Neuronal stem cell (in vitro differentiated cells): ENCODE results near the gene DCC.

Experiments
- DNase-seq: peaks from one replicate; pipeline ENCODE4 v3.0.0-alpha.2; 2013; ENCODE audit warnings: low spot score
- H2AFZ ChIP-seq: one replicate; pipeline ENCODE4 v1.6.1; 2013; ENCODE audit warnings: mild to moderate bottlenecking, low read length, inconsistent platforms
- H2AK5ac ChIP-seq: 2 replicates; pipeline ENCODE4 v1.6.1; 2013; ENCODE audit warnings: low read depth, mild to moderate bottlenecking, inconsistent platforms, low read length, moderate library complexity, mixed read lengths
- H2BK120ac ChIP-seq: 2 replicates; pipeline ENCODE4 v1.6.1; 2013; ENCODE audit warnings: low read depth, mild to moderate bottlenecking, inconsistent platforms, low read length, moderate library complexity, mixed read lengths
- H2BK12ac ChIP-seq: one replicate; pipeline ENCODE4 v1.6.1; 2013; ENCODE audit warnings: low read length, inconsistent platforms
- H2BK15ac ChIP-seq: 2 replicates; pipeline ENCODE4 v1.6.1; 2013; ENCODE audit warnings: mild to moderate bottlenecking, low read length, inconsistent platforms, mixed read lengths
- H2BK5ac ChIP-seq: one replicate; pipeline ENCODE4 v1.6.1; 2013; ENCODE audit warnings: inconsistent platforms, mild to moderate bottlenecking, low read length, moderate library complexity
- H3K14ac ChIP-seq: one replicate; pipeline ENCODE4 v1.6.1; 2013; ENCODE audit warnings: low read length, inconsistent platforms
- H3K18ac ChIP-seq: 2 replicates; pipeline ENCODE4 v1.6.1; 2013; ENCODE audit warnings: low read length, inconsistent platforms
- H3K23ac ChIP-seq: 2 replicates; pipeline ENCODE4 v1.6.1; 2013; ENCODE audit warnings: low read depth, mild to moderate bottlenecking, mixed read lengths, low read length, inconsistent platforms; ENCODE audit not compliant: poor library complexity
- H3K27ac ChIP-seq: replicated peaks from 3 replicates; pipeline ENCODE4 v1.5.1; 2013; ENCODE audit warnings: low read length, inconsistent platforms
- H3K27me3 ChIP-seq, 3 experiments: 2 replicates each; pipeline ENCODE4 v1.6.1; 2013; ENCODE audit warnings: low read length in 3 of 3, mild to moderate bottlenecking in 2 of 3, inconsistent platforms in 1 of 3, low read depth in 1 of 3, mixed read lengths in 1 of 3, moderate library complexity in 1 of 3; ENCODE audit not compliant: control insufficient read depth in 3 of 3, insufficient read depth in 3 of 3
- H3K36me3 ChIP-seq, 2 donors: replicated peaks in 1 of 2; 2 replicates each; pipeline ENCODE4 v1.6.1; 2013; ENCODE audit warnings: low read length in 2 of 2; ENCODE audit not compliant: control insufficient read depth in 2 of 2, insufficient read depth in 2 of 2
- H3K4ac ChIP-seq: 2 replicates; pipeline ENCODE4 v1.6.1; 2013; ENCODE audit warnings: inconsistent platforms, mild to moderate bottlenecking, low read length, moderate library complexity
- H3K4me1 ChIP-seq, 2 donors: 1 replicate in 1 of 2; 2 replicates in 1 of 2; pipeline ENCODE4 v1.6.1; 2013; ENCODE audit warnings: low read length in 2 of 2, low read depth in 1 of 2; ENCODE audit not compliant: control insufficient read depth in 2 of 2, insufficient read depth in 1 of 2
- H3K4me2 ChIP-seq: one replicate; pipeline ENCODE4 v1.6.1; 2013; ENCODE audit warnings: mild to moderate bottlenecking, low read length, inconsistent platforms; ENCODE audit not compliant: insufficient read depth, poor library complexity, severe bottlenecking
- H3K4me3 ChIP-seq, 2 donors: 2 replicates each; pipeline ENCODE4 v1.5.1; 2013; ENCODE audit warnings: low read length in 2 of 2, mild to moderate bottlenecking in 2 of 2, inconsistent platforms in 1 of 2, moderate library complexity in 1 of 2
- H3K79me1 ChIP-seq: one replicate; pipeline ENCODE4 v1.6.1; 2013; ENCODE audit warnings: low read depth, mild to moderate bottlenecking, inconsistent platforms, low read length, moderate library complexity
- H3K9ac ChIP-seq: one replicate; pipeline ENCODE4 v1.6.1; 2013; ENCODE audit warnings: mild to moderate bottlenecking, low read depth, low read length, inconsistent platforms; ENCODE audit not compliant: poor library complexity
- H3K9me3 ChIP-seq, 2 donors: replicated peaks in 1 of 2; 2 replicates each; pipeline versions ENCODE3 to v1.6.1; 2013; ENCODE audit warnings: low read length in 2 of 2, mild to moderate bottlenecking in 2 of 2, inconsistent platforms in 1 of 2, low read depth in 1 of 2, mixed read lengths in 1 of 2, moderate library complexity in 1 of 2; ENCODE audit not compliant: control insufficient read depth in 2 of 2, insufficient read depth in 1 of 2
- H4K8ac ChIP-seq: one replicate; pipeline ENCODE4 v1.6.1; 2013; ENCODE audit warnings: low read depth, mild to moderate bottlenecking, inconsistent platforms, low read length, moderate library complexity
- H4K91ac ChIP-seq: one replicate; pipeline ENCODE4 v1.6.1; 2013; ENCODE audit warnings: low read length, low read depth, mild to moderate bottlenecking, inconsistent platforms; ENCODE audit not compliant: poor library complexity
- WGBS, 2 donors: extraction: QIAGEN DNeasy Blood & Tissue Kit; methylation state at CpG; one replicate each; pipeline ENCODE4 v1.1.7; 2013; ENCODE audit warnings: missing lambda C conversion rate in 2 of 2, mixed read lengths in 1 of 2; ENCODE audit not compliant: insufficient read length in 2 of 2, insufficient replicate concordance in 1 of 2; ENCODE audit errors: extremely low coverage in 2 of 2; 5-methylcytosine and 5-hydroxymethylcytosine counted together

Gene DCC

DNA sequence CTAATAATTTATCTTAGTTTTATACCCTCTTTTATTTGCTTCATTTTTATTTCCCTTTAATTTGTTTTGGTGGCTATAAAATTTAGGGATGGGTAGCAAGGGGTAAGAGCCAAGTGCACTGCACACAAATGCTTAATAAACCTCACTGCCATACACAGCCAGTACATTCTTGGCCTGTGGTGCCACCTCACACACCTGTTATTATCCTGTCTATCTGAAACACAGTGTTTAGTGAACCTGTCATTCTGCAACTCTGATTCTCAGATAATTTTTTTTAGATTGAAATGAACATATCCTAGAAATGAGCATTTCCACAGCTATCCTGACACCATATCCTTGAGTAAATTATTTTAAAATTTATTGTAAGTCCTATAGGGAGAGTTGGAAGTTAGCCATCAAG is 807.5 kb downstream of the DCC start:
- Histone ChIP-seq H2BK120ac (no peak overlapping the region), H3K4me1 (peaks cover 3 to 11% of the 10 kb centered on the region in 2 donors), H3K4me3 (no peak overlapping the region), H3K79me1 (no peaks in the 10 kb centered on the region), H3K9me3 (no peaks in the 10 kb centered on the region), H3K4me2 (no peak overlapping the region), H2BK5ac (no peak overlapping the region), H3K4ac (no peak overlapping the region), H2BK12ac (no peak overlapping the region), H2AFZ (no peak overlapping the region), H3K27me3 (no peaks in the 10 kb centered on the region), H3K14ac (no peak overlapping the region), H4K91ac (no peak overlapping the region), H4K8ac (no peak overlapping the region), H3K27ac (no peak overlapping the region), H2BK15ac (no peak overlapping the region), H3K23ac (no peak overlapping the region), H3K36me3 (no peaks in the 10 kb centered on the region), H3K9ac (no peak overlapping the region), H2AK5ac (no peak overlapping the region), H3K18ac (no peak overlapping the region)
- no peak for DNase-seq

DNA sequence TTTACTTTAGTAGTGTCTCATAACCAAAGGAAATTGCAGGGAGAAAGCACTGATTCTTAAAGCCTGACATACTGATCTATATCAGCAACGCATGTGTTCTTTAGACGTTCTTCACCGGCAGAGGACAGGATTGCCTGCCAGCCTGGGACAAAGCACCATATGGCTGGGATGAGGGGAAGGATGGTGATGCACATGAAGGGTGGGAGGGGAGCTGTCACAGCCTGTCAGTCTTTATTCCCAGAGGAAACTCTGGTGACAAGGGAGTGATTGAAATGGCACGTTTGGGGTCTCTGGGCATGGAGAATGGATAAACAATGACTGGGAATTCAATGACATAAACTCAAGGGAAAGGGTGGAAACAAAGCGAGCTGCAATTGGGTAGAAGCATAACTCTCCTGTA is 808.1 kb downstream of the DCC start:
- no peak for DNase-seq
- peak overlapping the region; percentile 52 for H3K18ac ChIP-seq
- no peaks in the 10 kb centered on the region for H3K27me3 ChIP-seq
- no peaks in the 10 kb centered on the region for H3K9me3 ChIP-seq
- no peak overlapping the region for H2BK12ac ChIP-seq
- peak overlapping the region; percentile 18 for H2AFZ ChIP-seq
- H3K9ac ChIP-seq, result no peak overlapping the region
- H3K14ac ChIP-seq, result no peak overlapping the region
- H3K4me1 ChIP-seq, result peaks cover 5 to 16% of the 10 kb centered on the region in 2 donors
- H3K27ac ChIP-seq, result no peak overlapping the region
- H3K4ac ChIP-seq, result no peak overlapping the region
- H4K8ac ChIP-seq, result no peak overlapping the region
- no peak overlapping the region for H2BK15ac ChIP-seq
- H3K23ac ChIP-seq, result no peak overlapping the region
- no CpG with 5 or more reads among the region's 5 CpGs for WGBS, 2 donors
- H3K4me2 ChIP-seq, result no peak overlapping the region
- H3K36me3 ChIP-seq, result no peaks in the 10 kb centered on the region
- H3K79me1 ChIP-seq, result no peaks in the 10 kb centered on the region
- H2BK120ac ChIP-seq, result no peak overlapping the region
- H4K91ac ChIP-seq, result no peak overlapping the region
- no peak overlapping the region for H3K4me3 ChIP-seq
- no peak overlapping the region for H2AK5ac ChIP-seq
- no peak overlapping the region for H2BK5ac ChIP-seq

DNA sequence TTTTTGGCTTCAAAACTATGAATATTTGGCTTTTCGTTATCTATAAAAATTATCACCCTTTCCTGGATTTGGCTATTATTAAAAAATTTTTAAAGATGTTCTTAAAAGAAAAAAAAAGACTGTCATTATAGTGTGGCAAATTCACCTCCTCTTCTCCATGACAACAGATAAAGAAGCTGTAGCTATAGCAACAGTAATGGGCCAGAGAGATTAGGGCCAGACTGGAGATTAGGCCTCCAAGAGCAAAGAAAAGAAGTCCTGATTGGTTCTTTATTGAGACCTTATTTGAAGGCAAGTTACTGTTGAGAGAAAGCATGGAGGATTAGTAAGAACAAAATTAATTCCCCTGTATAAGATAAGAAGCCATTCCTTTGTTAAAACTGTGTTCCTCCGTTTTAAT is 812.5 kb downstream of the DCC start:
- H2BK5ac ChIP-seq, result no peak overlapping the region
- H3K27me3 ChIP-seq, result no peaks in the 10 kb centered on the region
- H3K9me3 ChIP-seq, result peaks cover 0 to 4% of the 10 kb centered on the region in 2 donors
- no peak overlapping the region for H3K4ac ChIP-seq
- peaks cover 0 to 1% of the 10 kb centered on the region in 2 donors for H3K36me3 ChIP-seq
- H3K9ac ChIP-seq, result no peak overlapping the region
- H3K27ac ChIP-seq, result no peak overlapping the region
- no peaks in the 10 kb centered on the region for H3K79me1 ChIP-seq
- peak; percentile 8 for DNase-seq
- no peak overlapping the region for H4K8ac ChIP-seq
- H3K4me3 ChIP-seq, result no peak overlapping the region
- no peak overlapping the region for H4K91ac ChIP-seq
- no peak overlapping the region for H3K4me2 ChIP-seq
- no peak overlapping the region for H2BK120ac ChIP-seq
- no CpG with 5 or more reads among the region's 2 CpGs for WGBS, 2 donors
- peaks cover 5 to 16% of the 10 kb centered on the region in 2 donors for H3K4me1 ChIP-seq
- H2BK12ac ChIP-seq, result no peak overlapping the region
- no peak overlapping the region for H3K18ac ChIP-seq
- H3K23ac ChIP-seq, result no peak overlapping the region
- H2AFZ ChIP-seq, result peak overlapping the region; percentile 21
- H2AK5ac ChIP-seq, result no peak overlapping the region
- H2BK15ac ChIP-seq, result no peak overlapping the region
- H3K14ac ChIP-seq, result no peak overlapping the region

DNA sequence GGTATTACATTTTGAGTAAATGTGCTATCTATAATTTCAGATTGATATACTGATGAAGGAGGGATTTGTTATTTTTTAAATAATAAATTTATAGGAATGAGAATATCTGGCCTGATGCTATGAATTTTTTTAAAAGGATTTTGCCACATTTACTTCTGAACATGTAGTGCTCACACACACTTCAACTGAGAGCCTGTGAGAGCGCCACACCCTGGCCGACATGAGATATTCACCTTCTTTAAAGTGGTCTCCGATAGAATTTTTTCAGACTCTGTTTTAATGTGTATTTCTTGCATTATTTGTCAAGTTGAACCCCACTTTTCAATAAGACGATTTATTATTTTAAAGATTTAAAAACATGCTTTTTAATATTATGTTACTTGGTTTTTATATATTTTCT is 813.3 kb downstream of the DCC start:
- no peak overlapping the region for H2BK120ac ChIP-seq
- H4K91ac ChIP-seq, result no peak overlapping the region
- peaks cover 0 to 1% of the 10 kb centered on the region in 2 donors for H3K36me3 ChIP-seq
- no peak overlapping the region for H3K4me2 ChIP-seq
- no peaks in the 10 kb centered on the region for H3K79me1 ChIP-seq
- H3K9me3 ChIP-seq, result peaks cover 0 to 4% of the 10 kb centered on the region in 2 donors
- no peak overlapping the region for H3K4ac ChIP-seq
- no peak overlapping the region for H3K23ac ChIP-seq
- H2BK12ac ChIP-seq, result no peak overlapping the region
- no peak overlapping the region for H2BK15ac ChIP-seq
- peaks cover 3 to 10% of the 10 kb centered on the region in 2 donors for H3K4me1 ChIP-seq
- no peak overlapping the region for H4K8ac ChIP-seq
- H2BK5ac ChIP-seq, result no peak overlapping the region
- no peak overlapping the region for H2AK5ac ChIP-seq
- H3K4me3 ChIP-seq, result no peak overlapping the region
- DNase-seq, result no peak
- WGBS, 2 donors, result no CpG with 5 or more reads among the region's 4 CpGs
- H3K14ac ChIP-seq, result no peak overlapping the region
- no peak overlapping the region for H3K9ac ChIP-seq
- H3K18ac ChIP-seq, result no peak overlapping the region
- H3K27ac ChIP-seq, result no peak overlapping the region
- no peak overlapping the region for H2AFZ ChIP-seq
- no peaks in the 10 kb centered on the region for H3K27me3 ChIP-seq
